GM12874 (cell line): ENCODE measurements around the gene KATNB1.

Source experiments
- CTCF ChIP-seq: IDR thresholded peaks from 2 replicates; pipeline ENCODE4 v1.5.1; 2011; ENCODE audit warnings: low read depth, mild to moderate bottlenecking, control low read depth, low read length, moderate library complexity; ENCODE audit not compliant: insufficient read depth

The KATNB1 gene

GRCh38 chr16:57762365-57763040 is 26.9 kb downstream of the KATNB1 start:
- TF ChIP-seq CTCF: no peak

GRCh38 chr16:57763285-57764005 is 27.9 kb downstream of the KATNB1 start:
- TF ChIP-seq CTCF: no peak

GRCh38 chr16:57764006-57764340 is 28.4 kb downstream of the KATNB1 start:
- TF ChIP-seq CTCF: no peak

- TF ChIP-seq CTCF: no peak
Observed at GRCh38 chr16:57764341-57765159, 29.0 kb downstream of the KATNB1 start.

GRCh38 chr16:57765160-57765728 is 29.7 kb downstream of the KATNB1 start:
- no peak for TF ChIP-seq CTCF

GRCh38 chr16:57766714-57767348 is 31.3 kb downstream of the KATNB1 start:
- no peak for TF ChIP-seq CTCF
